ENCODE data around the gene CATSPER1.

GRCh38 chr11:66048547-66049323 lies 22.5 kb upstream of the CATSPER1 start, which contains the start of gene GAL3ST3:
- TF ChIP-seq POLR2A (IDR thresholded peaks at IDR 0.05; ENCODE audit: low read length) (no peak), GATA1 (IDR thresholded peaks at IDR 0.05; ENCODE audit: low read depth, low read length) (no peak)

Data from erythroblast (primary cell).